Kidney (tissue), 14 donors: ENCODE data around the gene CYBRD1. TPM values are rescaled to one million over a fixed set of nuclear protein-coding genes. Genes with fewer than 3 reads are reported as not detected.

Experiments used
- DNase-seq, 5 donors: peaks; one replicate each; pipeline ENCODE4 v3.0.0-alpha.2; 2013 to 2020
- FAIRE-seq: peaks from 2 replicates; lab custom pipeline; 2012; peaks lifted over from hg19 to GRCh38; lab: Jason Lieb, UNC
- H3K27ac ChIP-seq, 2 donors: one replicate each; pipeline ENCODE4 v1.7.0; 2013; ENCODE audit warnings: low read depth in 2 of 2, low read length in 2 of 2, inconsistent platforms in 1 of 2
- H3K27me3 ChIP-seq: one replicate; pipeline ENCODE4 v1.7.1; 2013; ENCODE audit warnings: low read length, inconsistent platforms; ENCODE audit not compliant: control insufficient read depth, insufficient read depth
- H3K36me3 ChIP-seq, 3 donors: one replicate each; pipeline versions ENCODE4 v1.7.0 to v1.7.1; 2013; ENCODE audit warnings: low read length in 3 of 3, control low read depth in 1 of 3, inconsistent platforms in 1 of 3; ENCODE audit not compliant: insufficient read depth in 3 of 3, control insufficient read depth in 2 of 3
- H3K4me1 ChIP-seq, 3 donors: one replicate each; pipeline versions ENCODE4 v1.7.0 to v1.7.1; 2013; ENCODE audit warnings: low read length in 3 of 3, inconsistent platforms in 1 of 3, low read depth in 1 of 3; ENCODE audit not compliant: control insufficient read depth in 2 of 3, insufficient read depth in 2 of 3
- H3K4me3 ChIP-seq, 3 donors: one replicate each; pipeline versions ENCODE4 v1.7.0 to v1.8.1; 2013; ENCODE audit warnings: low read length in 3 of 3, control low read depth in 1 of 3, inconsistent platforms in 1 of 3
- H3K9ac ChIP-seq, 3 donors: one replicate each; pipeline versions ENCODE4 v1.7.0 to v1.7.1; 2013; ENCODE audit warnings: low read length in 3 of 3, control low read depth in 1 of 3, inconsistent platforms in 1 of 3
- H3K9me3 ChIP-seq, 3 donors: one replicate each; pipeline versions ENCODE4 v1.7.0 to v1.7.1; 2013; ENCODE audit warnings: low read length in 3 of 3, control low read depth in 1 of 3, inconsistent platforms in 1 of 3; ENCODE audit not compliant: control insufficient read depth in 2 of 3, insufficient read depth in 1 of 3
- intact Hi-C: fragments of 100-400 bp; cut with DNase I; formaldehyde crosslinking; loops from one replicate; pipeline ENCODE4 v1.11.1; 2022
- polyA plus RNA-seq: library from polyadenylated mRNA; stranded (reverse); fragments of 350-450 nt; fragmentation: Illumina TruSeq; extraction: RNeasy Lipid Tissue Mini Kit (QIAGEN cat#74804); gene quantifications from one replicate; pipeline ENCODE4 v1.2.3, GENCODE V29; 2014; ENCODE audit warnings: low read depth, low replicate concordance; ENCODE audit not compliant: insufficient read depth
- total RNA-seq: library from RNA; stranded (reverse); fragmentation: NEBNext Ultra II Directional; extraction: Animal tissue kit (Norgen Biotek cat#: 25700); gene quantifications from one replicate; pipeline ENCODE4 v1.2.1, GENCODE V29; 2021
- TF ChIP-seq, protein P1 (sequence below): IDR thresholded peaks from 3 replicates; pipeline ENCODE4 v1.5.1; 2012; ENCODE audit warnings: mild to moderate bottlenecking, moderate library complexity, borderline replicate concordance; ENCODE audit not compliant: insufficient read depth; ENCODE audit errors: extremely low read depth
- donor health status: control.
- donor health status: control.
- donor health status: control.
- donor health status: control.
- donor health status: control.
- donor health status: DM: yes; HTN: yes; CAD: no.
- donor health status: Normal renal cell carcinoma (clear cell type).

Gene CYBRD1
- total and polyA plus RNA-seq, 2 donors from 2014 or later: 17.7 to 57.3 TPM

DNA sequence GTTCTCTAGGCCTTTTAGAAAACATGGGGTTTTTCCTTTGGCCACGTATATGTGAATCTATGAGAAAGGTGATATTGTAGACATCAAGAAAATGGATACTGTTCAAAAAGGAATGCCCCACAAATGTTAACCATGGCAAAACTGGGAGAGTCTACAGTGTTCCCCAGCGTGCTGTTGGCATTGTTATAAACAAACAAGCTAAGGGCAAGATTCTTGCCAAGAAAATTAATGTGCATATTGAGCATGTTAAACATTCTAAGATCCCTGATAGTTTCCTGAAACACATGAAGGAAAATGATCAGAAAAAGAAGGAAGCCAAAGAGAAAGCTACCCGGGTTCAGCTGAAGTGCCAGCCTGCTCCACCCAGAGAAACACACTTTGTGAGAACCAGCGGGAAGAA, 64.9 kb downstream of the CYBRD1 start:
- no peak for FAIRE-seq
- no peak overlapping the region for H3K27ac ChIP-seq

DNA sequence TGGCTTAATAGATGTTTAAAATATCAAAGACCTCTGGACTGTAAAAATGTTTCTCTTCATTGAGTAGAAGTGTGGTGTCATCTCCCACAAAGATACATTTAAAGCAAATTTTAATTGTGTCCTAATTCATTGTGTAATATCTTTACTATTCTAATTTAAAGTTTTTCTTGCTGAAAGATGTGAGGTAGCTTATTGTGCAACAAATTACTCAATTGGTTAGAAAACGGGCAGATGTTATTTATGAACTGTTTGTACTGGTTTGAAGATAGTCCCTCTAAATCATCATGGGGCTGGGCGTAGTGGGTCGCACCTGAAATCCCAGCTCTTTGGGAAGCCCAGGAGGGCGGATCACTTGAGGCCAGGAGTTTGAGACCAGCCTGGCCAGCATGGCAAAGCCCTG, 65.3 kb downstream of the CYBRD1 start:
- intact Hi-C loops: no loop called here
- Histone ChIP-seq H3K9me3 (peaks cover 0 to 4% (median 0%) of the 10 kb centered on the region in 3 donors), H3K4me3 (no peak overlapping the region), H3K9ac (no peak overlapping the region), H3K27me3 (no peaks in the 10 kb centered on the region), H3K36me3 (no peaks in the 10 kb centered on the region), H3K4me1 (no peaks in the 10 kb centered on the region), H3K27ac (no peak overlapping the region)
- DNase-seq (no peak), FAIRE-seq (no peak)
- TF ChIP-seq, protein P1, sequence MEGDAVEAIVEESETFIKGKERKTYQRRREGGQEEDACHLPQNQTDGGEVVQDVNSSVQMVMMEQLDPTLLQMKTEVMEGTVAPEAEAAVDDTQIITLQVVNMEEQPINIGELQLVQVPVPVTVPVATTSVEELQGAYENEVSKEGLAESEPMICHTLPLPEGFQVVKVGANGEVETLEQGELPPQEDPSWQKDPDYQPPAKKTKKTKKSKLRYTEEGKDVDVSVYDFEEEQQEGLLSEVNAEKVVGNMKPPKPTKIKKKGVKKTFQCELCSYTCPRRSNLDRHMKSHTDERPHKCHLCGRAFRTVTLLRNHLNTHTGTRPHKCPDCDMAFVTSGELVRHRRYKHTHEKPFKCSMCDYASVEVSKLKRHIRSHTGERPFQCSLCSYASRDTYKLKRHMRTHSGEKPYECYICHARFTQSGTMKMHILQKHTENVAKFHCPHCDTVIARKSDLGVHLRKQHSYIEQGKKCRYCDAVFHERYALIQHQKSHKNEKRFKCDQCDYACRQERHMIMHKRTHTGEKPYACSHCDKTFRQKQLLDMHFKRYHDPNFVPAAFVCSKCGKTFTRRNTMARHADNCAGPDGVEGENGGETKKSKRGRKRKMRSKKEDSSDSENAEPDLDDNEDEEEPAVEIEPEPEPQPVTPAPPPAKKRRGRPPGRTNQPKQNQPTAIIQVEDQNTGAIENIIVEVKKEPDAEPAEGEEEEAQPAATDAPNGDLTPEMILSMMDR: no peak

More for the DNA sequence above, 64.9 kb downstream of the CYBRD1 start:
- Histone ChIP-seq H3K9ac (no peak overlapping the region), H3K4me1 (no peaks in the 10 kb centered on the region), H3K27me3 (no peaks in the 10 kb centered on the region), H3K4me3 (no peak overlapping the region), H3K36me3 (no peaks in the 10 kb centered on the region), H3K9me3 (peaks cover 0 to 4% (median 0%) of the 10 kb centered on the region in 3 donors)
- intact Hi-C loops: no loop called here
- TF ChIP-seq, protein P1: no peak
- DNase-seq: no peak

DNA sequence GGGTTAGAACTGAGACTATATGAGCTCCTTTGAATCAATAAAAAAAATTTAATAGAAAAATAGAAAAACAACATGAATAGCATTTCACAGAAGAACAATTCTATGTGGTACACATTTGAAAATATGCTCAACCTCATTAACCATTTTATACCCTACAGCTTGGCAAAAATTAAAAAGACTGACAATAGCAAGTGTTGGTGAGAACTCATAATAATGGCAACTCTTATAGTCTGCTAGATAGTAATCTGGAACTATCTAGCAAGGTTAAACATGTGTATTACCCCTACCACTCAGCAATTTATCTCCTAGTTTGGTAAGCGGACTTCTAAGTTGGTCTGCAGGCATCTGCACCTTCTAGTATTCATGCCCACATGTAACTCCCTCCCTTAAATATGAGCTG, 67.8 kb downstream of the CYBRD1 start:
- Histone ChIP-seq H3K9ac (no peak overlapping the region), H3K4me1 (no peaks in the 10 kb centered on the region), H3K27ac (no peak overlapping the region), H3K27me3 (no peaks in the 10 kb centered on the region), H3K36me3 (no peaks in the 10 kb centered on the region), H3K4me3 (no peak overlapping the region), H3K9me3 (peaks cover 0 to 4% (median 0%) of the 10 kb centered on the region in 3 donors)
- FAIRE-seq: no peak
- TF ChIP-seq, protein P1: no peak
- DNase-seq: no peak
- intact Hi-C loops: no loop called here

DNA sequence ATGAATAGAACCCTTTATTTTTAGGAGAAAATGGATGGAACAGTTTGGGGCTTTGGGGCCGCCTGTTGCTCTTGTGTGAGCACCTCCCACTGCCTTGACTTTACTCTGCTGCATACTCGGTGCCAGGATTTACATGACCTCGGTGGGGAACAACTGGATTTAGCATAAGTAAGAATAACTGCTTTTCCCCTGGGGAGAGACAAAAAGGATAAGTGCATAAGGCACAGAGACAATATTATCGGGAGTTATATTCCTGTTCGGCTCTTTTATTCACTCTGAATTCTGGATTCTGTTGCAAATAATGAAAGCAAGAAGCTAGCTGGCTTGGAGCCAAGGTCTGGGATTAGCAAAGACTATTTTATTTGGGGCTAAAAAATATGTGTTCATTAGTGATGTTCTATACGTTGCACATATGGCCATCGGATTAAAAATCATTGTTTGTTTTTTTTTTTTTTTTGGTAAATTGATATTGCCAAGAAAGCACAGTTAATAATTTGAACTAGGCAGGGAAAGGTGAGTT, 69.8 kb downstream of the CYBRD1 start:
- Histone ChIP-seq H3K27ac (no peak overlapping the region), H3K36me3 (no peaks in the 10 kb centered on the region), H3K27me3 (no peaks in the 10 kb centered on the region), H3K9ac (no peak overlapping the region), H3K4me3 (no peak overlapping the region), H3K9me3 (peaks cover 0 to 4% (median 0%) of the 10 kb centered on the region in 3 donors), H3K4me1 (no peaks in the 10 kb centered on the region)
- intact Hi-C loops: no loop called here
- TF ChIP-seq, protein P1: no peak
- DNase-seq (peak in 1 of 5 donors; percentile 9), FAIRE-seq (no peak)
